Dermis microvascular lymphatic vessel endothelial cell (primary cell): Measurements from ENCODE around the gene SLC20A1. TPM values are rescaled to one million over a fixed set of nuclear protein-coding genes. Genes with fewer than 3 reads are reported as not detected.
"Not testable (repeated sequence)": the region's sequence is repeated elsewhere in the genome, so short reads cannot be mapped to it uniquely, and the experiment has no call there.

ENCODE experiments used
- DNase-seq, 2 donors: peaks; one replicate each; pipeline versions ENCODE4 v3.0.0 to v3.0.0-alpha.2; 2010; ENCODE audit warnings: low read depth in 2 of 2
- total RNA-seq: library from RNA; depleted of rRNA; stranded (reverse); fragments of >200 nt; gene quantifications from 2 replicates; pipeline ENCODE4 v1.2.1, GENCODE V29; 2014

Gene SLC20A1
- 20.5 and 20.7 TPM in 2 replicates for total RNA-seq

- peak; percentile 66 to 92 for DNase-seq
These were observed at the start of gene SLC20A1 for GRCh38 chr2:112645310-112646101. Gene SLC20A1, plus strand, starts transcription at chr2:112645939. Its CDS starts 890 bp downstream, at chr2:112646829.

- DNase-seq = no peak
These were observed 48.0 kb upstream of the SLC20A1 start for GRCh38 chr2:112597537-112598322.

- no peak for DNase-seq
These were observed 45.1 kb upstream of the SLC20A1 start for GRCh38 chr2:112600634-112601033.

- DNase-seq = no peak
These were observed 44.0 kb upstream of the SLC20A1 start for GRCh38 chr2:112601754-112602153.

- DNase-seq = no peak
These were observed 42.8 kb upstream of the SLC20A1 start for GRCh38 chr2:112602917-112603316.

- DNase-seq = no peak
These were observed 42.0 kb upstream of the SLC20A1 start for GRCh38 chr2:112603731-112604130.

GRCh38 chr2:112604952-112605351, 40.8 kb upstream of the SLC20A1 start:
- DNase-seq = no peak

- no peak for DNase-seq
These were observed 39.8 kb upstream of the SLC20A1 start for GRCh38 chr2:112605926-112606325.

- no peak for DNase-seq
These were observed 39.2 kb upstream of the SLC20A1 start for GRCh38 chr2:112606547-112606946.

- DNase-seq = no peak
These were observed 37.9 kb upstream of the SLC20A1 start for GRCh38 chr2:112607680-112608438.

GRCh38 chr2:112609320-112609719, 36.4 kb upstream of the SLC20A1 start:
- DNase-seq = not testable (repeated sequence)

- not testable (repeated sequence) for DNase-seq
These were observed 33.5 kb upstream of the SLC20A1 start for GRCh38 chr2:112612283-112612682.

- DNase-seq = no peak
These were observed 31.4 kb upstream of the SLC20A1 start for GRCh38 chr2:112614201-112614840.

GRCh38 chr2:112615051-112615450, 30.7 kb upstream of the SLC20A1 start:
- DNase-seq = no peak

- not testable (repeated sequence) for DNase-seq
These were observed 29.9 kb upstream of the SLC20A1 start for GRCh38 chr2:112615798-112616197.

- no peak for DNase-seq
These were observed 27.4 kb upstream of the SLC20A1 start for GRCh38 chr2:112618383-112618782.

- no peak for DNase-seq
These were observed 23.8 kb upstream of the SLC20A1 start for GRCh38 chr2:112621790-112622527.

- DNase-seq = no peak
These were observed 23.2 kb upstream of the SLC20A1 start for GRCh38 chr2:112622528-112622849.

GRCh38 chr2:112623913-112624777, 21.6 kb upstream of the SLC20A1 start:
- peak in 1 of 2 donors; percentile 64 for DNase-seq
